GM21619 (cell line): ENCODE results near the gene VGF.
A peak's percentile ranks its signal among the peaks of the same experiment; 100 is the strongest.
"Not testable (repeated sequence)": the region's sequence is repeated elsewhere in the genome, so short reads cannot be mapped to it uniquely, and the experiment has no call there.

Experiments used
- ATAC-seq: cut with Tn5 transposase; IDR thresholded peaks from one replicate; pipeline ENCODE4 v1.9.1; 2021; ENCODE audit not compliant: unreplicated experiment

VGF gene

DNA sequence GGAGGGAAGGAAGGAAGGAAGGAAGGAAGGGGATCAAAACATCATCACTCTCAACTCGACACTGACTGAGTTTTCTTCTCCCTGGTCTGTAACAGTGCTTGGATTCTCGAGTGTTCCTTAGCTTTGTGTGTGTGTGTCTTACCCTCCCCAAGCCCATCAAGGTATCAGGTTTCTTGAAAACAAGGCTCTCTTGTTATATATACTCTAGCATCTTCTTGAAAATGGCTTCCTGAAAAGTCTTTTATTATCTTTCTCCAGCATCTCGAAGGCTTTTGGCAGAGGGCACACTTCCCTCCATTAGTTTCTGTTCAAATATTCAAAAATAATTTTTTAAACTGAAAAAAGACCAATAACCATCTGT, 25.1 kb downstream of the VGF start:
- no peak for ATAC-seq

DNA sequence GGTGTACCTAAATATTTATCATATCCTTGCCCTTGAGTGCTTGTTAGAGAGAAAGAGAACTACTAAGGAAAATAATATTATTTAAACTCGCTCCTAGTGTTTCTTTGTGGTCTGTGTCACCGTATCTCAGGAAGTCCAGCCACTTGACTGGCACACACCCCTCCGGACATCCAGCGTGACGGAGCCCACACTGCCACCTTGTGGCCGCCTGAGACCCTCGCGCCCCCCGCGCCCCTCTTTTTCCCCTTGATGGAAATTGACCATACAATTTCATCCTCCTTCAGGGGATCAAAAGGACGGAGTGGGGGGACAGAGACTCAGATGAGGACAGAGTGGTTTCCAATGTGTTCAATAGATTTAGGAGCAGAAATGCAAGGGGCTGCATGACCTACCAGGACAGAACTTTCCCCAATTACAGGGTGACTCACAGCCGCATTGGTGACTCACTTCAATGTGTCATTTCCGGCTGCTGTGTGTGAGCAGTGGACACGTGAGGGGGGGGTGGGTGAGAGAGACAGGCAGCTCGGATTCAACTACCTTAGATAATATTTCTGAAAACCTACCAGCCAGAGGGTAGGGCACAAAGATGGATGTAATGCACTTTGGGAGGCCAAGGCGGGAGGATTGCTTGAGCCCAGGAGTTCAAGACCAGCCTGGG, 27.0 kb downstream of the VGF start:
- ATAC-seq: peak; percentile 72

DNA sequence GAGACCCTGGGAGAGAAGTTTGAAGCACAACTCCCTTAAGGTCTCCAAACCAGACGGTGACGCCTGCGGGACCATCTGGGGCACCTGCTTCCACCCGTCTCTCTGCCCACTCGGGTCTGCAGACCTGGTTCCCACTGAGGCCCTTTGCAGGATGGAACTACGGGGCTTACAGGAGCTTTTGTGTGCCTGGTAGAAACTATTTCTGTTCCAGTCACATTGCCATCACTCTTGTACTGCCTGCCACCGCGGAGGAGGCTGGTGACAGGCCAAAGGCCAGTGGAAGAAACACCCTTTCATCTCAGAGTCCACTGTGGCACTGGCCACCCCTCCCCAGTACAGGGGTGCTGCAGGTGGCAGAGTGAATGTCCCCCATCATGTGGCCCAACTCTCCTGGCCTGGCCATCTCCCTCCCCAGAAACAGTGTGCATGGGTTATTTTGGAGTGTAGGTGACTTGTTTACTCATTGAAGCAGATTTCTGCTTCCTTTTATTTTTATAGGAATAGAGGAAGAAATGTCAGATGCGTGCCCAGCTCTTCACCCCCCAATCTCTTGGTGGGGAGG, 27.6 kb downstream of the VGF start:
- ATAC-seq: no peak

DNA sequence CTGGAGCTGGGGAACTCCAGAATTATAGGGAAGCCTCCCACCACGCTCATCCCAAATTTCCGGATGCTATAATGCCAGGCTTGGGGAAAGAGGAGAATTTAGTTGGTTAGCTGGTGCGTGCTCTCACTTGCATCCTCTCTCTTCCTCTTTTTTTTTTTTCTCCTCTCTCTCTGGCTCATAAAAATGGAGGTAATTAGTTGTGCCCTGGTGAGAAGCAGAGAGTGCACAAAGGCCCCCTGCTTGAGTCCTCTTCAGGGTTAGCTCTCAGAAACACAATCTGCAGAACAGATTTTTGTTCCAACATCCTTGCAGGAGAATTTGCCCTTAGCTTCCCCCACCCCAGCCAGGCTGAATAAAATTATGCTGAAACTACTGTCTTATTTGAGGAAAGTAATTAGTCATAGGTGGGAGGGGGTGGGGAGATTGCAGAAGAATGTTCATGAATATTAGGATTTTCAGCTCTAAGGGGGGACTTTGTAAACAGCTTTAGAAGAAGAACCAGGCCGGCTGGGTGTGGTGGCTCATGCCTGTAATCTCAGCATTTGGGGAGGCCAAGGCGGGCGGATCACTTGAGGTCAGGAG, 30.9 kb downstream of the VGF start:
- ATAC-seq: no peak

DNA sequence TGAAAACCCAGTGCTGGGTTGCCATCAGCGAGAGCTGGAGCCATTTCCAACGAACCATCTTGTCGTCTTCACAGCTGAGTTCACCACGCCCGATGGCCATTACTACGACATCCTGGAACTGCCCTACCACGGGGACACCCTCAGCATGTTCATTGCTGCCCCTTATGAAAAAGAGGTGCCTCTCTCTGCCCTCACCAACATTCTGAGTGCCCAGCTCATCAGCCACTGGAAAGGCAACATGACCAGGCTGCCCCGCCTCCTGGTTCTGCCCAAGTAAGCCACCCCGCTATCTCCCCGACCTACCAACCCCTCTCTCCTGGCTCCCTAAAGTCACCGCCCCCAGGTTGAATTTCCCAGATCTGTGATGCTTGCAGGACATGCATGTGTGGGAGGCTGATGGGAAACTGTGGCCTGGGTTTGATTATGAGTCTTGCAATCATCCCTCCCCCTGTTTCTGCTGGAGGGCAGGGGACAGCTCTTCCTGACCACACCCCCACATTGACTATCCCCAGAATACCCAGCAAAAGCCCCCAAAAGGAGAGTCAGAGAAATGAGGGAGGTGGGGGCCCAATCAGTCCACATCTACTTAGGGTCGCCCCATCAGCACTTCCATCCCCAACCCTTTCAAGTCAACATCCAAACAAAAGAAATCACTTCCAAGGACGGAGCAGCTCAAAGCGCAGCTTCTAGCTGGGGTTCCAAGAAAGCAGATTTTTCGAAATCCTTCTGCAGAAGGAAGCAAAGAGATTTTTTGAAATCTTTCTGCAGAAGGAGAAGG, 31.6 kb downstream of the VGF start:
- ATAC-seq: no peak

DNA sequence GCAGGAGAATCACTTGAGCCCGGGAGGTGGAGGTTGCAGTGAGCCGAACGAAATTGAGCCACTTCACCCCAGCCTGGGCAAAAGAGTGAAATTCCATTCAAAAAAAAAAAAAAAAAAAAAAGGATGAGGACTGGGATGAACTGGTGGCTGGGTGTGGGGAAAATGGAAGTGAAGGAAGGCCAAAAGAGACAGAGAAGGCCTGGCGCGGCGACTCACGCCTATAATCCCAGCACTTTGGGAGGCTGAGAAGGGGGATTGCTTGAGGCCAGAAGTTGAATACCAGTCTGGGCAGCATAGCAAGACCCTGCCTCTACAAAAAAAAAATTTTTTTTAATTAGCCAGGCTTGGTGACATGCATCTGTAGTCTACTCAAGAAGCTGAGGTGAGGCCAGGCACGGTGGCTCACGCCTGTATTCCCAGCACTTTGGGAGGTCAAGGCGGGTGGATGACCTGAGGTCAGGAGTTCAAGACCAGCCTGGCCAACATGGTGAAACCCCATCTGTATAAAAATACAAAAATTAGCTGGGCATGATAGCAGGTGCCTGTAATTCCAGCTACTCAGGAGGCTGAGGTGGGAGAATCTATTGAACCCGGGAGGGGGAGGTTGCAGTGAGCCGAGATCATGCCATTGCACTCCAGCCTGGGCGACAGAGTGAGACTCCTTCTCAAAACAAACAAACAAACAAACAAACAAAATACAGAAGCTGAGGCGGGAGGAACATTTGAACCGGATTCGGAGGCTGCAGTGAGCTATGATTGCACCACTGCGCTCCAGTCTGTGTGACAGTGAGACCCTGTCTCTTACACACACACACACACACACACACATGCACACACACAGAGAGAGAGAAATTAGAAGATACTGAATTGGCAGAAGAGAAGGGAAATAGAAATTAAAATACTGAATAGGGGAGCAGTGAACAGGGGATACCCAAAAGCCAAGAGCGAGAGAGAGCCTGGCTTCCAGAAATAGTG, 32.5 kb downstream of the VGF start:
- ATAC-seq: not testable (repeated sequence)

DNA sequence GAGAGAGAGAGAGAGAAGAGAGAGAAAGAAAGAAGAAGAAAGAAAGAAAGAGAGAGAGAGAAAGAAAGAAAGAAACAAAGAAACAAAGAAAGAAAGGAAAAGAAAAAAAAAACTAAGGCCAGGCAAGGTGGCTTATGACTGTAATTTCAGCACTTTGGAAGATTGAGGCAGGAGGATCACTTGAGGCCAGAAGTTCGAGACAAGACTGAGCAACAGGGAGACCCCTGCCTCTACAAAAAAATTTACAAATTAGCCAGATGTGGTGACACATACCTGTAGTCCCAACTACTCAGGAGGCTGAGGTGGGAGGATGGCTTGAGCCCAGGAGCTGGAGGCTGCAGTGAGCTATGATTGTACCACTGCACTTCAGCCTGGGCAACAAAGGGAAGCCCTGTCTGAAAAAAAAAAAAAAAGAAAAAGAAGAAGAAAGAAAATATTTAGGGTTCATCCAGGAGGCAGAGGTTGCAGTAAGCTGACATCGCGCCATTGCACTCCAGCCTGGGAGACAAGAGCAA, 35.7 kb downstream of the VGF start:
- no peak for ATAC-seq

DNA sequence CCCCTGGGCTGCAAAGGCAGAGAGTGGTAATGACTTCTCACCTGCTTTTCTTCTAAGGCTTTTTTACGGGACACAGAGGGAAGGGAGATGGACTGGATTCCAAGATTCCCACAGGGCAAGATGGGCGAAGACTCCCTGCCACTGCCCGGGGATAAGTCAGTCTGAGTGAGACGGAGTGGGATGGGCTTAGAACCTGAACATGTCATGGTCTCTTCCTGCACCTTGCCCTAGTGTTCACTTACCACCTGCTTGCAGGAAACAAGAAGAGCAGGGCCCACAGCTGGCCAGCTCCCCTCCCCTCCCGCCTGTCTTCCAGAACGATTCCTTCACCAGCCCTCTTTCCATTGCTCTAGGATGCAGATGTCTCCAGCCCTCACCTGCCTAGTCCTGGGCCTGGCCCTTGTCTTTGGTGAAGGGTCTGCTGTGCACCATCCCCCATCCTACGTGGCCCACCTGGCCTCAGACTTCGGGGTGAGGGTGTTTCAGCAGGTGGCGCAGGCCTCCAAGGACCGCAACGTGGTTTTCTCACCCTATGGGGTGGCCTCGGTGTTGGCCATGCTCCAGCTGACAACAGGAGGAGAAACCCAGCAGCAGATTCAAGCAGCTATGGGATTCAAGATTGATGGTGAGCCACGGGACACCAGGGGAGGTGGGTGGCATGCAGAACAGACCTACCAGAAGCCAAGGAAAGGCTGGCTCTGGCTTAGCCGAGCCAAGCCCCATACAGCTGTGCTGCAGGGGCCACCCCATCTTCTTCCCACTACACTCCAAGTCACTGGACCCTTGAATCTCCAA, 37.1 kb downstream of the VGF start:
- no peak for ATAC-seq

DNA sequence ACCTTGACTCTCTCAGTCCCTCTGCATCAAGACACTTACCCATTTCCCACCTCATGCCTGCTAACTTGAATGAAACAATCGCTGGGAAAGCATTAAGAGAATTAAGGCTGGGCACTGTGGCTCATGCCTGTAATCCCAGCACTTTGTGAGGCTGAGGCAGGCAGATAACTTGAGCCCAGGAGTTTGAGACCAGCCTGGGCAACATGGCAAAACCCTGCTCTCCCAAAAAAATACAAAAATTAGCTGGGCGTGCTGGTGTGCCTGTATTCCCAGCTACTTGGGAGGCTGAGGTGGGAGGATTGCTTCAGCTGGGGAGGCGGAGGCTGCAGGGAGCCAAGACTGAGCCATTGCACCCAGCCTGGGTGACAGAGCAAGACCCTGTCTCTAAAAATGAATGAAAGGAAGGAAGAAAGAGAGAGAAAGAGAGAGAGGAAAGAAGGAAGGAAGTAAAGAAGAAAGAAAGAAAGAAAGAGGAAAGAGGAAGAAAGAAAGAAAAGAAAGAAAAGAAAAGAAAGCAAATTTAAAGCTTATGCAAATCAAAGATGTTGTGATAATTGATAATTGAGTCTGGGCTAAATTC, 37.8 kb downstream of the VGF start:
- ATAC-seq: no peak

DNA sequence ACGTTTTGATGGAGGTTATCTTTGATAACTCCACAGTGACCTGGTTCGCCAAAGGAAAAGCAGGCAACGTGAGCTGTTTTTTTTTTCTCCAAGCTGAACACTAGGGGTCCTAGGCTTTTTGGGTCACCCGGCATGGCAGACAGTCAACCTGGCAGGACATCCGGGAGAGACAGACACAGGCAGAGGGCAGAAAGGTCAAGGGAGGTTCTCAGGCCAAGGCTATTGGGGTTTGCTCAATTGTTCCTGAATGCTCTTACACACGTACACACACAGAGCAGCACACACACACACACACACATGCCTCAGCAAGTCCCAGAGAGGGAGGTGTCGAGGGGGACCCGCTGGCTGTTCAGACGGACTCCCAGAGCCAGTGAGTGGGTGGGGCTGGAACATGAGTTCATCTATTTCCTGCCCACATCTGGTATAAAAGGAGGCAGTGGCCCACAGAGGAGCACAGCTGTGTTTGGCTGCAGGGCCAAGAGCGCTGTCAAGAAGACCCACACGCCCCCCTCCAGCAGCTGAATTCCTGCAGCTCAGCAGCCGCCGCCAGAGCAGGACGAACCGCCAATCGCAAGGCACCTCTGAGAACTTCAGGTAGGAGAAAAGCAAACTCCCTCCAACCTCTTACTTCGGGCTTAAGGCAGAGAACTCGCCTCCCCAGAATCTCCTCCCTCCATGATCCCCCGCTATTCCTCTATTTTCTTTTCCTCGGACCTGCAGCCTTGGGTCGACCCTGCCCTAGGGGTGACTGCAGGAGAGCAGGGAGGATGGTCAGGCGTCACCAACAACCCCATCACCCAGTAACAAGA, 38.5 kb downstream of the VGF start, which contains the start of gene SERPINE1:
Gene SERPINE1, plus strand, starts transcription at position 454 of the 809 bp plus-strand sequence. CDS start 1,290 bp downstream, outside the sequence.
- ATAC-seq: peak; percentile 45

DNA sequence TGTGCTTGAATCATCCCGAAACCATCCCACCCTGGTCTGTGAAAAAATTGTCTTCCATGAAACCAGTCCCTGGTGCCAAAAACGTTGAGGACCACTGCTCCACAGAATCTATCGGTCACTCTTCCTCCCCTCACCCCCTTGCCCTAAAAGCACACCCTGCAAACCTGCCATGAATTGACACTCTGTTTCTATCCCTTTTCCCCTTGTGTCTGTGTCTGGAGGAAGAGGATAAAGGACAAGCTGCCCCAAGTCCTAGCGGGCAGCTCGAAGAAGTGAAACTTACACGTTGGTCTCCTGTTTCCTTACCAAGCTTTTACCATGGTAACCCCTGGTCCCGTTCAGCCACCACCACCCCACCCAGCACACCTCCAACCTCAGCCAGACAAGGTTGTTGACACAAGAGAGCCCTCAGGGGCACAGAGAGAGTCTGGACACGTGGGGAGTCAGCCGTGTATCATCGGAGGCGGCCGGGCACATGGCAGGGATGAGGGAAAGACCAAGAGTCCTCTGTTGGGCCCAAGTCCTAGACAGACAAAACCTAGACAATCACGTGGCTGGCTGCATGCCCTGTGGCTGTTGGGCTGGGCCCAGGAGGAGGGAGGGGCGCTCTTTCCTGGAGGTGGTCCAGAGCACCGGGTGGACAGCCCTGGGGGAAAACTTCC, 39.2 kb downstream of the VGF start:
- peak; percentile 48 for ATAC-seq

DNA sequence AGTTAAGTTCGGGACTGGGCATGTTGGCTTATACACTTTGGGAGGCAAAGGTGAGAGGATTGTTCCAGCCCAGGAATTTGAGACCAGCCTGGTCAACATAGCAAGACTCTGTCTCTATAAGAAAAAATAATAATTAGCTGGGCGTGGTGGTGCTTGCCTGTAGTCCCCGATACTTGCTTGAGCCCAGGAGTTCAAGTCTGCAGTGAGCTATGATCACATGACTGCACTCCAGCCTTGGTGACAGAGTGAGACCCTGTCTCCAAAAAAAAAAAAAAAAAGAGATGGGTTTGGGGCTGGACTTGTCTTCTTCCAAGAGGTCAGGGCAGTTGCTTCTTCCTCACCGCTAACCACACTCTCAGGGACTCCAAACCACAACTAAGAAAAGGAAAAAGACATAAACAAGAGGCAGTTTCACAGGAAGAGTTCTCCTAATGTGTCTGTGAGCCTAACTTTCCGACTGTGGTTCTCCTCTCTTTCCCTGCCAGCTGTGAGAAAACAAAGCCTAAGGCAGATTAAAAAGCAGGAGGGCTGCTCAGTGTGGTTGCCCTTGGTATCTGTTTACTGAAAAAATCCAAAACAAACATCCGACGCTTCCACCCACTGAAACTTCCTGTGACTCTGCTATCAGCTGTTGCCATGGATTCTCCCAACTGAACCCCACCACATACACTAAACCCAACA, 40.9 kb downstream of the VGF start:
- no peak for ATAC-seq

DNA sequence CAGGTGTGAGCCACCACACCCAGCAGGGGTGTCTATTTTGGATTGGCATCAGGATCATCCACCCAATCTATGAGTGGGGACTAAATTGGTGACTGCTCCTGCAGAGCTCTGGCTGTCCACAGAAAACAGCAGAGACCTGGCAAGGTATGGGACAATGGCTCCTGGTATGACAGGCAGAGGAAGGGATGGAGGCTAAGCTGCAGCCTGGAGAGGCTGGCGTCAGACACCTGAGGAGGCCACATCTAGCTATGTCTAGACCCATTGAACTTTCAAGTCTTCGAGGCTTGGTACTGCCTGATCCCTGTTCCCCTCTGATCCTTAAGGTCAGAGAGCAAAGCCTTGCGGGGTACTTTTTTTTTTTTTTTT, 41.7 kb downstream of the VGF start:
- no peak for ATAC-seq

DNA sequence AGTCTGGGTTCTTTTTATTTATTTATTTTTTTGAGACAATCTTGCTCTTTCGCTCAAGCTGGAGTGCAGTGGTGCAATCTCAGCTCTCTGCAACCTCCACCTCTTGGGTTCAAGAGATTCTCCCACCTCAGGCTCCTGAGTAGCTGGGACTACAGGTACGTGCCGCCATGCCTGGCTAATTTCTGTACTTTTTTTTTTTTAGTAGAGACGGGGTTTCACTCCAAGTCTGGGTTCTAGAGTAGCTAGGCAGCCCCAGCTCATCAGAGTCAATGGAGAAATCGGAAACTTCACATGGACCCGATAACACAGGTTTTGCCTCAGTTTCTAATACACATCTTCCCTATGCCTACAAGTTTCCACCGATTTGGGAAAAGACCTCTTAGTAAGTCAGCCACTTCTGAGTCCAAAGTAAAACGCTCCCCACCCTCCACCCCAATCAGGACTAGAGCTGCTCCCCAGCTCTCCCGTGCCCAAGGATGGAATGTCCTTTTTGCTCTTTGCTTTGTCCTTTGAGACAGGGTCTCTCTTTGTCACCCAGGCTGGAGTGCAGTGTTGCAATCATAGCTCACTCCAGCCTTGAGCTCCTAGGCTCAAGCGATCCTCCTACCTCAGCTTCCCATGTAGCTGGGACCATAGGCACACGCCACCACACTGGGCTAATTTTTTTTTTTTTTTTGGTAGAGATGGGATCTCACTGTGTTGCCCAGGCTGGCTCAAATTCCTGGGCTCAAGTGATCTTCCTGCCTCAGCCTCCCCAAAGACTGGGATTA, 42.3 kb downstream of the VGF start:
- no peak for ATAC-seq

DNA sequence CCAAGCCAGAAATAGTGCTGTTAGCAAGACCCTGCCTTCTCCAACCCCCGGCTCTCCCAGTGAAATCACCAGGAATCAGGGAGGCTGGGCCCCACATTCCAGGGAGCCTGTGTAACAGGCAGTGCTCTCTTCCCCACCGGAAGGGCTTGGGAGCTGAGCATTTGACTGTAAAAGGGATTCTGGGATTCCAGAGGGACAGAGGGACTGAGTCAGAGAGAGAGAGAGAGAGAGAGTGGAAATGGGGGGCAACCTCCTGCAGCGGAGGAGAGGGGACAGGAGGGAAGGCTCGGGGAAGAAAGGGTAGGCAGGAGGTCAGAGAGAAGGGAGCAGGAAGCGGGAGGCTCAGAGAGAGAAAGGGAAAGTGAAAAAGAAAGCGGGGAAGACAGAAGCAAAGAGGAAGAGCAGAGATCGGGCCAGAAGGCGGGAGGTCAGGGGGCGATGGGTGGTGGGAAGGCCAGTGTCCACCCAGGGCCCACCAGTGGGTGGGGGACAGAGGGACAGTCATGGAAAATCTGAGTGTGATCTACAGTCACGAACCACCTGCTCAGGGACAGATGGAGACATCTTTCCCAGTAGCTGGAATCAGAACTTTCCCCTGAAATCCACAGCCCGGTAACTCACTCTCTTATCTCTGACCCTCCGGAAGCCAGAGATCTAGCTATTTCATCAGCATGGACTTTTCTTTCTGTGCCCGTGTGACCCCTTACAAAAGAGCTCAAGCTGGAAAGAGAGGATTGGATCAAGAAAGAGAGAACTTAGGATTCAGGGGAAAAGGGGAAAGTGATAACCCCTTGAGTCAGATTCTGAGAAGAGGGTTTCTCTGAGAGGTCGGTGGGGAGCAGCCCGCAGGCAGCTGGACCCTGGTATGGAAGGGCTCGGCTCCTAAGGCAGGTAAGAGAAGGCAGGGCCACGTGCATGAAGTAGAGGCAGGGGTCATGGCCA, 43.1 kb downstream of the VGF start:
- no peak for ATAC-seq

DNA sequence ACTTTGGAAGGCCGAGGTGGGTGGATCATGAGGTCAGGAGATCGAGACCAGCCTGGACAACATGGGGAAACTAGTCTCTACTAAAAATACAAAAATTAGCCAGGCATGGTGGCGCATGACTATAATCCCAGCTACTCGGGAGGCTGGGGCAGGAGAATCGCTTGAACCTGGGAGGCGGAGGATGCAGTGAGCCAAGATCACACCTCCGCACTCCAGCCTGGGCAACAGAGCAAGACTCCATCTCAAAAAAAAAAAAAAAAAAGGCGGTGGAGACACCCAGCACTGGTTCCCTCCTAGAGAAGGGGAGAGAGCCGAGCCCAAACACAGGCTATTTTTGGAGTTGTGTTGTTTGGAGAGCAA, 43.8 kb downstream of the VGF start:
- ATAC-seq: not testable (repeated sequence)
